ENCODE measurements around the gene PAQR7.
A peak's percentile ranks its signal among the peaks of the same experiment; 100 is the strongest.

PAQR7 gene, protein sequence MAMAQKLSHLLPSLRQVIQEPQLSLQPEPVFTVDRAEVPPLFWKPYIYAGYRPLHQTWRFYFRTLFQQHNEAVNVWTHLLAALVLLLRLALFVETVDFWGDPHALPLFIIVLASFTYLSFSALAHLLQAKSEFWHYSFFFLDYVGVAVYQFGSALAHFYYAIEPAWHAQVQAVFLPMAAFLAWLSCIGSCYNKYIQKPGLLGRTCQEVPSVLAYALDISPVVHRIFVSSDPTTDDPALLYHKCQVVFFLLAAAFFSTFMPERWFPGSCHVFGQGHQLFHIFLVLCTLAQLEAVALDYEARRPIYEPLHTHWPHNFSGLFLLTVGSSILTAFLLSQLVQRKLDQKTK

DNA sequence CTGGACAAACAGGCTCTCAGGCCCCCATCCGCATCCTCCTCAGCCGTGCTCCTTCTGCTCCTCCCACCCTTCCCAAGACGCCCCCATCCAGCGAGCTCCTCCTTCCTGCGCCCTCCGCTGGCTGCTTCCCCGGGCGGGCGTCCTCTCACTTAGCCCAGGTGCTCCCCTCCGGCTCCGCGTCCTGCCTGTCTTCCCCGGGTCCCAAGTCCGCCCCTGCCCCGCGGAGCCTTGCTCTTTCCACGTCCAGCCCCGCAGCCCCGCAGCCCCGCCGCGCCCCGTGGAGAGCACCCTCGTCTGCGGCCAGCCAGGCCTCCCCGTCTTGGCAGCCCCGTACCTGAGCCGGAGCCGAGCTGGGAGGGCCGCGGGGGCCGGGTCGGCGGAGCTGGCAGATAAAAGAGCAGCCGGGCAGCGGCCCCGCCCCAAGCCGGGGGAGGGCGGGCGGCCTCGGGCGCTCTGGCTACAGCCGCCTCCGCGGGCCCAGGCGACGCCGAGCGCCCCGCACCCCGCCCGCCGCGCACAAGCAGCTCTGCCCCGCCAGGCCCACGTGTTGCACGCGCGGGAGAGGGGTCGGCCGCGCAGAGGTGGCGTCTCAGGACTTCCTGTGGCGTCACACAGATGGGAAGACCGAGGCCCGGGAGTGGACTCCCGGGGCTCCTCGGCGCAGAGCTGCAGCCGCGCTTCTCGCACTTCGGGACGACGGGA lies at the start of gene PAQR7:
Gene PAQR7 (minus strand): TSS at position 555 of the 702 bp plus-strand sequence. CDS start 11,869 bp downstream, outside the sequence.
- peak; percentile 66 for DNase-seq (ENCODE audit: low read depth)

DNA sequence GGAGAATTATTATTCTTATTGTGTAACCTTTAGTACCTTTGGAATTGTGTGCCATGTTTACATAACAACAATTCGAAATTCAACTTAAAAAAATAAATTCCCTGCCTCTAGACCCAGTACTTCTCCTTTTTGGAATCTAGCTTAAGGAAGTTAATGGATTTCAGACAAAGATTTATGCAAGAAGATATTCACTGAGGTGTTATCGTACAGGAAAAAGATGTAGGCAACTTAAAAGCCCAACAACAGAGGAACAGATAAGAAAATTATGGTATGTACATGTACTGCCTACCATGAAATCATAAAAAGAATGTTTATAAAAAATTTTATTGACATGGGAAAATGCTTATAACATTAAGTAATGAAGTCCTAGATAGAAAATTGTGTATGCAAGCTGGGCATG lies 48.9 kb upstream of the PAQR7 start:
- DNase-seq (ENCODE audit: low read depth), result no peak

DNA sequence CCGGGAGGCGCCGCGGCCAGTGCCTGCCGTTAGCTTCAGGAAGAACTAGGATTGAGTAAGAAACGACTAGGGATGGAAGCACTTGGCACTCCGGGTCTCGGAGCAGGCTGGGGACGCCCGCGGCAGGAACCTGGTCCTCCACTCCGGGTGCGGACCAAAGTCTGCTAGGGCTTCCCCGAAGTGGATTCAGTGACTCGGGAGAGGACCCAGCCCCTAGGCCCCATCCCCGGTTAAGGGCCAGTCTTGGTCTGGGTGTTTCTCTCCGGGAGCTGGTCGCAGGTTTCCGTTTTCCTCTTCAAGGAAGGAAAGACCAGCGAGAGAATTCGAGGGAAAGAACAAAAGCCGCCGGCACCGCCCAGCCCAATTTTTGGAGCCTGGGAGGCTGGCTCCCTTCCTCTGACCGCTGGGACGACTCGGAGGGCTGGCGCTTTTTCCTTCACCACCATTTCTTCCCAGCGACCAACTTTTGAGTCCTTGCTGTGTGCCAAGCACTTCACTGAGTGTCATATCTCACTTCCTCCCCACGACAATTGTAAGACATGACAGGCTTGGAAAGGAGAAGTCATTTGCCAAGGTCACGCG lies 47.6 kb upstream of the PAQR7 start:
- peak; percentile 7 for DNase-seq (ENCODE audit: low read depth)

DNA sequence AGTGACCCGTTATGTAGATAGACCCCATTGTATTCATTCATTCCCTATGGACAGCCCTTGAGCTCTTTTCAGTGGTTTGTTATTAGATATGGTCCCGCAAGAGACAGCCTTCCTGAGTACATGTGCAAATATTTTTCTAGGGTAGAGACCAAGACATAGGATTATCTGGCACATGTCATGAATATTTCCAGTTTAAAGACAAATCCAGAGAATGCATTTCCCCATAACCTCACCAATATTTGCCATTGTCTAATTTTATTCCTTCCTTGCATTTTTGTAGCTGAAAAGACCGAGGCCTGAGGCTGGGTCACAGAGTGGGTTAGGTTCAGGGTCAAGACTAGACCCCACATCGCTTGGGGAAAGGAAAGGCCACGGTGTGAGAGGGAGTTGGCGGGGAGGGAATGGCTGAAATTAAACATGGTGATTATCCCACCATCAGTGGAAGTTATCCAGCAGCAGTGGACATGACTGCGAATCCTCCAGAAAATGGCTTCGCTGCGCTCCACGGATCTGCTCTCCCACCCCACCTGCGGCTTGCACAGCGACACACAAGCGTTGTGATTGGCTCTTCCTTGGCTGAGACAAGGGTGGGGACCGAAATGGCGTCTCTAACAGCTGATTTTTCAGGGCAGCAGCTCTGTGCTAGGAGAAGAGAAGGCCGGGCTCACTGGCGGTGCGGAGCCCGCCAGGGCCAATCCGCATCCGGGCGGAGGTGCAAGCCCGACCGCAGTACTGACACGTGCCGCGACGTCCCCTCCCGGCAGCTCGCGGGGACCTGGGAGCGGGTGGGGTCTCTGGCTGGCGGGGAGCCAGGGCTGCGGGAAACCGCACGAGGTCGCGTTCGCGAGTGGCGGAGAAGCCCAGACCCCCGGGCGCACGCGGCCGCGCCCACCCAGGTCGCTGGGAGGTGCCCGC lies 46.8 kb upstream of the PAQR7 start:
- DNase-seq (ENCODE audit: low read depth), result peak; percentile 32

DNA sequence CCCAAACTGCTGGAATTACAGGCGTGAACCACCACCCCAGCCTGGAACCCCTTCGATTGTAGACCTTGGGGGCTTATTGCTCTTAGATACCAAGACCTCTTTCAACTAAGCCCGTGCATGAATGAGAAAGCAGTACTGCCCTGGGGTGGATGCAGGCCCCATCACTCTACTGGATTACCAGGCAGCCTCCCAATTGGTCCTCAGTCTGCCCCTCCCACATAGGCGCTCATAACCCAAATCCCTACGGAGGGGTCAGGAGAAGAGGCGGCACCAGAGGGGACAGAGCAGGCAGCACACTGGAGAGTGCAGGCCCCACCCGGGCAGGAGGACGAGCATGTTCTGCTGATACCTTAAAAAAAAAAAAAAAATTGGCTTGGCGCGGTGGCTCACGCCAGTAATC lies 43.1 kb upstream of the PAQR7 start:
- DNase-seq (ENCODE audit: low read depth), result no peak

DNA sequence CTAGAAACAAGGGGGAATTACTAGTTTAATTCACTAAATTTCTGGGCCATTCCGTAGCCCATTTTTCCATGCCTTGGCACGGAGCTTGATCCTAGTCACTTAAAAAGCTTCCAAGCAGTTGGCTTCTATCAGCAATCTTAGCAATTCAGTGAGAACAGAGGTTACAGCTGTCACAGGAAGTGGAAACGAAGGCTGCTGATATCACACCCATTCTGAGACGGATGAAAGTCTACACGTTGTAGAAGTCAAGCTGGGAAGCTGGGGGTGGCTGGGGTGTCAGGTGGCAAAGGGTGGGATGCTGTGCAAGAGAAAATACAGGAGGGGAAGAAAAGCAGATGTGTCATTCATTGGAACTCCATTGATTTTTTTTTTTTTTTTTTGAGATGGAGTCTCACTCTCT lies 42.5 kb upstream of the PAQR7 start:
- DNase-seq (ENCODE audit: low read depth), result no peak

DNA sequence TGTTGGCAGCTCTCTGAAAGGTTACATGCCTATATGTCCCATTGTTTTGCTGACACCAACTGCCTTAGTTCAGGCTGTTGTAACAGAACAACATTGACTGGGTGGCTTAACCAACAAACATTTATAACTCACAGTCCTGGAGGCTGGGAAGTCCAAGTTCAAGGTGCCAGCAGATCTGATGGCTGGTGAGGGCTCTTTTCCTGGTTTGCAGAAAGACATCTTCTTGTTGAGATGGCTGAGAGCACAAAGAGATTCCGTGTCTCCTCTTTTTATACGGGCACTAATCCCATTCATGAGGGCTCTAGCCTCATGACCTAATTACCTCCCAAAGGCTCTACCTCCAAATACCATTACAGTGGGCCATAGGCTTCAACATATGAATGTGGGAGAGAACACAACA lies 41.0 kb upstream of the PAQR7 start:
- DNase-seq (ENCODE audit: low read depth), result no peak

DNA sequence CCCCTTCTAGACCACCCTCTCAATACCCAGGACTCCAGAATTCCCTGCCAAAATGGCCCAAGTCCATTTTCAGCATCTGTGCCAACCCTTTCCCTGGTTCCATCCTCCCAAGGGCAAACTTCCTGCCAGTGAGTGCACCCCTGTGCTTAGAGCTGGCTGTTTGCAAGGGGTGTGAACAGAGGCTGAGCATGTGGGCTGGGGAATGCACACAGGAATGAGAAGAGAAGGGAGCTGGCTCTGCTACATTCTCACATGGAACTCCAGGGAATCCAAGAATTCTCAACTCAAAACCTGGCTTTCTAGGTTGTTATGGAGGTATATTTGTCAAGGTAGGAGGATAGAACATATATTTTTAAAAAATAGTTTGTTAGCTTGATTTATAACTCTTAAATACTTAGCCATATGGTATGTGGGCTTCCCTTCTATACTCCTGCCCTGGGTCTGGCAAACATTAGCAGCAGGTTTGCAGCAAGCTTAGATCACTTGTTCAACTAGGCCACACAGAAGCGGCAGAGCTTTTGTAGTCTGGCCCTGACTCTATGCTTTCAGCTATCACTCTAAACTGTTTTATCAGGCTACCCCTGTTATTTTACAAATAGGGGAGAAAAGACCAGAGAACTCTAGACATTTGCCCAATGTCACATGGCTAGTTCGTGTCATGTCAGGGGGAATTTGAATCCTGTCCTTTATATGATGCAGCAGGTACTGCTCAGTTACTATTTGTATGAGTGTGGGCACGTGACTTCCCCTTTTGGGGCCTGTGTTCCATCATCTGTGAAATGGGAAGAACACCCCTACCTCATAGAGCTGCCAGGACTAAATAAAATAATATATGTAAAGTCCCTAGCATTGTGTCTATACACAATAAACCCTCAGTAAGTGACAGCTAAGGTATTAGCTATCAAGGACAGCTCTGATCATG lies 38.8 kb upstream of the PAQR7 start:
- no peak for DNase-seq (ENCODE audit: low read depth)

DNA sequence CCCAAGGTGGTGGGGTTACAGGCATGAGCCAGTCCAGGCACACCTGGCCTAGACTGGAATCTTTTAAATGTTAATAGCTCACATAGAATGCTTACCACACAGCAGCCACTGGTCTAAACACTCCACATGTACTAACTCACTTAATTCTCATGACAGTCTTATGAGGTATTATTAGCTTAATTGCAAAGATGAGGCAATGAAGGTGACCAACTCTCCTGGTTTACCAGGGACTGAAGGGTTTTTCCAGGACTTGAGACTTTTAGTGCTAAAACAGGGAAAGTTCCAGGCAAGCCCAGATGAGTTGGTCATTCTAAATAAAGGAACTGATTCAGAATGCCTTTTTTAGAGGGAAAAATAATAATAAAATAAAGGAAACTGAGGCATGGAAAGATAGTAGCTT lies 37.7 kb upstream of the PAQR7 start:
- DNase-seq (ENCODE audit: low read depth), result no peak

DNA sequence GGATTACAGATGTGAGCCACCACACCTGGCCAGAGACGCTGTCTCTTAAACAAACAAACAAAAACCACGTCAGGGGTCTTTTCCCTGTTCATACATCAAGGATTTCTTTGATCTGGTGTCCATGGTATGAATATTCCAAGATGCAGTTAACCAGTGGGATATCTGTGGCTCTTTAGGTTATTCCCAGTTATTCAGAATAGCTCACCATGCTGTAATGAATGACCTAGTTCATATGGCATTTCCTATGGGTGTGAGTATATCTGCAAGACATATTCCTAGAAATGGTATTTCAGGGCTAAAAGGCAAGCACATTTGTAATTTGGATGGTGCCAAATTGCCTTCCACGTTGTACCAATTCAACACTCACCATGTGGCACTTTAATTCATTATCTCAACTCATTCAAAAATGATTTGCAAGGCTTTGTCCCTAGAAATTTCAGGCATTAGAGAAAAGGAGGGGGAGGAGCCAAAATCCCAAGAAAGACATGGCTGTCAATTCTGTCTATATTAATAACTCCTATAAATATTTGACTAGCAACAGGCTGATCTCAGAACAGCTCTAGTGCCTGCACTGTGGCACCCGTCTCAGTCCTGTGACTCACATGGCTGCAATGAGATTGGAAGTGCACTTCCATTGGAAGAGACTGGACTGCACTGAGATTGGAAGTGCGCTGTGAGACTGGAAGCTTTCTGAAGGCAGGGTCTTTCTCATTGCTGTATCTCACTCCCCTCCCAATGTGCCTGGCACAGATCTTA lies 36.7 kb upstream of the PAQR7 start:
- no peak for DNase-seq (ENCODE audit: low read depth)

DNA sequence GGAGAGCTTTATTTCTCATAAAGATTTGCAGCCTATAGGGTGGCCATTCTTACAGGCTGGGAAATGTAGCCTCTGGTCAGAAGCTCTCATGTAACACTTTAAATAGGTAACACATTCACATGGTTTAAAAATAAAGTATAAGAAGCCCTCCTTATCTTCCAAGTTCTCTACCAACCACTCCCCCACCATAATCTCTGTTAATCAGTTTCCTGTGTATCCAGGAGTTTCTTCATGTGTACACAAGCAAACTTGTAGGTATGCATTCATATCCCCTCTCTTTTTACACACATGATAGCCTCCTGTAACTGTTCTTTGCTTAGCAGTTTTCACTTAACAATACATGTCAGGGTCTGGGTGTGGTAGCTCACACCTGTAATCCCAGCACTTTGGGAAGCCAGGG lies 35.7 kb upstream of the PAQR7 start:
- no peak for DNase-seq (ENCODE audit: low read depth)

DNA sequence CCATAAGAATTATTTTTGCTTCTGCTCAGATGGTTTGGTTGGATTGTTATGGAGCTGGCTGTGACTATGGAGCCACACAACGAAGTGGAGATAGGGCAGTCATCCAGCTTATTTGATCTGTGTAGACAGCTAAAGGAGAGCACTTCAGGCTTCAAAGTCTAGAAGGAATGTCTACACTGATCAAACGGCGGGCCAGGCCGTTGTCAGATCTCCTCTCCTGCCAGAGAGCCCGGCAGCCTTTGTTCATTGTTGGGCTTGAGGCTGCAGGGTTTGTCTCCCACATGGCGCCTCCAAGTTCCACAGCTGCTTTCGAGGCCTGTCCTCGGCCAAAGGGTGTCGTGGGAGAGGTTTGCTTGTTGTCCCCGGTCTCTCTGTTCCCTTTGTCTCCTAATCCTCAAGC lies 33.5 kb upstream of the PAQR7 start:
- DNase-seq (ENCODE audit: low read depth), result no peak

DNA sequence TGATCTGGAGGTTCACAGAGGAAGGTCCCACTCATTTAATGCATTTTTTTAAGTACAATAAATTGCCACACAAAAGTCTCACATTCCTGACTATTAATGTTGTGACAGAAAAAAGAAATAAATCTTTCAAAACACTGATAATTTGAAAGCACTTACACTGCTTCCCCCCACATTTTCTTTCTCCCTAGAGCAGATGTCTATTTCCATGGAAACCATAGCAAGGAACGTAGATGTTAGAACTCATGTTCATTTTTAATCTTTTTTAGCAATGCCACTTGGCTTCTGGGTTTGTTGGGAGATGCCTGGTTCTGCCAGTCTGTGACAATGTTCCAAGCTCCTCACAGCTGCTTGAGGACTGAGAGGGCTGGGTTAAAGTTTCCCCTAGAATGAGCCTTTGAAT lies 32.7 kb upstream of the PAQR7 start:
- DNase-seq (ENCODE audit: low read depth), result no peak

DNA sequence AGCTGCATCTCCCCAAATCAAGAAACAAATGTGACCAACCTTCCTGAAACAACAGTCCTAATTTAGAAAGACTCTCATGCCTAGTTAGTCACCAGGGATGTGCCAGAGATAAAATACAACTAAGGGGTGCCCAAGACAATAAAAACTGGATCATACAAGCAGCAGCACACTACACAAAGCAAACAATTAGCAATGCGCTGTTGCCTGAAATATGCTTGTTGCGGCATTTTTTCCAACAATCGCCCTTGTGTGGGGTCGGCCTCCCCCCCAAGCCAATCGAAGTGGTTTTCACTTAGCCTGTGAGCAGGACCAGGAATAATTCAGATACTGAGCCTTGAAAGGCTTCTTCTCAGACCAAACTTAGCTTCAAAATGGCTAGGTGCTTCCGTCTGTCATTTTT lies 32.1 kb upstream of the PAQR7 start:
- DNase-seq (ENCODE audit: low read depth), result no peak

DNA sequence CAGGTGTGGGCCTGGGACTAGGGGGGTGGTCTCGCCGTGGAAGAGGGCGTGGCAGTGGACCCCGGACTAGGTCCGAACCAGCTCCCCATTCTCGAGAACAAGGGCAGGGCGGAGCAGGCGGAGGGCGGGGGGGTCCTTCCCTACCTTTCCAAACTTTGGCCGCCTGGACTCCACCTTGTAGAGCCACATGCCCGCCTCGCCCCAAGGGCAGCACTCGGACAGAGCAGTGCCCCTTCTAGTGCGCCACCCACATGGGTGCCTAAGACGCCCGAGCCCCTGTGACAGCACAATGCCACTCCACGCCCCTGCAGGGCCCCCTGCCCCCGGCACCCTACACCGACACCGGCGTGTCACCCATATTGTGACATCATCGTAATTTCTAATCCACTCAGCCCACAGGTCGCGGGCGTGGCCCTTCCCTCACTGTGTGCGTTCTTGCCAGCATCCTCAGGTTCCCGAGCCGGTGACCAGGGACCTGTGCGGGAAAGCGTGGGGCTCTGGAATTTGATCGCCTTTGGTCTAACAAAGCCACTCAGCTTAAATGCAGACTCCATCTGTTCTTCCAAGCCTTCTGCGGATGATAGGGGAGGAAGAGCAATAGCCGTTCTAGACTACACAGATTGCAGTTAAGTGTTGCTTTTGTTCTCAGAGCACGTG lies 31.3 kb upstream of the PAQR7 start:
- DNase-seq (ENCODE audit: low read depth), result no peak

DNA sequence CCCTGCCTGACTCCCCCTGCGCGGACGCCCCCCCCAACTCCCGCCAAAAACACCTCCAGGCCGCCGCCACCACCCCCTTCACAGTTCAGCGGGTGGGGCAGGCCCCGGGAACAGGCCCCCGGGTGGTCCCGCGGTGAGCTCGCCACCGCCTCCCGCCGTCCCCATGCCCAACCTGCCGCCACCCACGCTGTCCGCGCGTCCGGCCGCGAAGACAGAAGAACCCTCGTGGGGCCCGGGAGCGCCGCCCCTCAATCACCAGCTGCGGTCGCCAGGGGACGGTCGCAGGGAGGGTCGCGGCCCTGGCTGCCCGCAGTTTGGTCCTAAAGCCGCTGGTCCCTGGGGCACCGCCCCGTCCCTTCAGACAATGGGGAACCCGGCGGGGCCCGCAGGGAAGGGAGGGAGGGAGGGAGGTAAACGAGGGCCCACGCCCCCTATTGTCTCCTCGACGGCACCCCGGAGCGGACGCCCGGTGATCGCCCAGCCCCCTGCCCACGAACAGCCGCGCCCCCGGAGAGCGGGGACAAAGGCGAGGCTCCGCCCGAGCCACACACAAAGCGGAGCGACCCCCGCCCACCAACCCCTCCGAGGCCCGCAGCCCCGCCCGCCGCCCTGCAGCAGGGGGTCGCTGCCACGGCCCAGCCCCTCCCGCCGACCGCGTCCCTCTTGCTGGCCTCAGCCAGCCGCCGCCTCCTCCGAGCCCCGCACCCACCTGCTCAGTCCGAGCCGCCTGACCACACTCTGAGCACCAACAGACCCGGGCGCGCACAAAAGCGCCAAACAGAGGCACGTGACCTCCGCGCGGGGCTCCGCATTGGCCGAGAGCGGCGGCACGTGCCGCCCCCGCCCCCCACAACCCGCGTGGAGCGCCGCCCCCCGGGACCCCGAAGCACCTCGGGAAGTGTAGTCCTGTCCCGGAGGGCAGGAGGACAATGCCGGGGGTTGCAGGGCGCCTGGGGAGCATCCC lies 30.5 kb upstream of the PAQR7 start, which contains the start of gene STMN1:
Gene STMN1 (minus strand): TSS at position 740 of the 964 bp plus-strand sequence. CDS start 1,743 bp downstream, outside the sequence.
- peak; percentile 93 for DNase-seq (ENCODE audit: low read depth)

DNA sequence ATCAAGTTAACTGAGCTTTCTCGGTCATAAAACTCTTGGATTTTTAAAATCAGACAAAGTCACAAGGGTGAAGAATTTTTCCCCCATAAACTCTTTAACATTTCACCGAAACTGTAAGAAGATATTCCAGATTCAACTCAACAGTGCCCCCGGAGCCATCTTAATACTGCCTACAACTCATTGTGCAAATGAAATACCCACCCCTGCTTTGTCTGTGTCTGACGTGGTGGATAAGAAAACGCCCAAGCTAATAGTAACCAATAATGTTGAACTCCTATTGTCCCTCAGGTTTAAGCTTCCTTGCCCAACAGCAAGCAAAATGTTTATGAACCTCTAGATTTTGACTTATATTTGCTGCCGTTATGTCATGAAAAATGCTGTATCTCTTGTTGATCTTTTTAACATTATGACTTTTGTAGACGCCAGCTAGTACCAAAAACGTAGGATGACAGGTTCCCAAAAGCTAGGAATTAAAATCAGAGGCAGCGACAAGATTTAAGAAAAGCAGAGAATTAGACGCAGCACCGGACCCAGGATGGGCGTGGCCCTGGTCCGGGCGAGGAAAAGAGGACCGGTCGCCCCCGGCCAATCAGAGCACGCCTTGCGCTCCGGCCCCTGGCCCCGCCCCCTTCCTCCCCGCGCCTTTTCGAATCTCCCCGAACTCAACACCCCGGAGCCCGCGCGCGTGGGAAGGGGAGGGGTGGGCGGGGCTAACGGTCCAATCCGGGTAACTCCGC lies 29.6 kb upstream of the PAQR7 start:
- peak; percentile 97 for DNase-seq (ENCODE audit: low read depth)

DNA sequence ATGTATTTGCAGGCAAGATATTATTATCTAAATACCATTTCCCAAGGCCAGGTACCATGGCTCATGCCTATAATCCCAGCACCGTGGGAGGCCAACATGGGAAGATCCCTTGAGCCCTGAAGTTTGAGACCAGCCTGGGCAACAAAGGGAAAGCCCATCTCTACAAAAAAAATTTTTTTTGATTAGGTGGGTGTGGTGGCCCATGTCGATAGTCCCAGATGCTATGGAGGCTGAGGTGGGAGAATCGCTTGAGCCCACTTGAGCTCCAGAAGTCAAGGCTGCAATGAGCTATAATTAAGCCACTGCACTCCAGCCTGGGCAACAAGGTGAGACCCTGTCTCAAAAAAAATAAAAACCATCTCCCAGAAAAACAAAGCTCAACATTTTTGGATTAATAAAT lies 28.5 kb upstream of the PAQR7 start:
- DNase-seq (ENCODE audit: low read depth), result no peak
